ENCODE data around the gene NCMAP. TPM values are rescaled to one million over a fixed set of nuclear protein-coding genes. Genes with fewer than 3 reads are reported as not detected.

NCMAP gene
- total and polyA plus RNA-seq, 2 experiments from 2014 or later: 0.17 to 0.23 TPM

GRCh38 chr1:24570265-24571125 is 14.6 kb downstream of the NCMAP start (continued):
- TF ChIP-seq ZNF462 (CRISPR knock-in tag; IDR thresholded peaks at IDR 0.05): no peak
- TF ChIP-seq ZNF331 (CRISPR knock-in tag; IDR thresholded peaks at IDR 0.05; ENCODE audit: low read depth): no peak
- TF ChIP-seq POLR2AphosphoS5 (IDR thresholded peaks at IDR 0.05; ENCODE audit: low read depth): no peak
- TF ChIP-seq EZH2phosphoT487 (IDR thresholded peaks at IDR 0.05; ENCODE audit: unreplicated experiment): no peak
- TF ChIP-seq NANOG (IDR thresholded peaks at IDR 0.05; ENCODE audit: borderline replicate concordance): no peak
- no peak for TF ChIP-seq CREB1 (CRISPR knock-in tag; IDR thresholded peaks at IDR 0.05; ENCODE audit: low read depth)
- TF ChIP-seq STAT1 (IDR thresholded peaks at IDR 0.05; ENCODE audit: unreplicated experiment): no peak

GRCh38 chr1:24572301-24572700 is 16.4 kb downstream of the NCMAP start:
- H3K36me3 Mint-ChIP-seq (ENCODE audit: low read depth): no peaks in the 10 kb centered on the region
- H3K4me1 Mint-ChIP-seq: peaks cover 5% of the 10 kb centered on the region; the same call in 2 of the 3 replicates
- no peak overlapping the region for H3K4me2 ChIP-seq
- H3F3A ChIP-seq (replicated peaks; ENCODE audit: low read depth): no peaks in the 10 kb centered on the region
- no peaks in the 10 kb centered on the region for H3K27me3 Mint-ChIP-seq (ENCODE audit: insufficient read depth, low read depth, poor library complexity)
- no peak overlapping the region for H3K27ac Mint-ChIP-seq
- no peak overlapping the region for H3K4me3 Mint-ChIP-seq
- no peaks in the 10 kb centered on the region for H3K27me3 ChIP-seq (ENCODE audit: insufficient read depth)
- no peak overlapping the region for H3K27ac ChIP-seq (ENCODE audit: low read depth)
- H2AFZ ChIP-seq: no peak overlapping the region
- H3K36me3 ChIP-seq (ENCODE audit: insufficient read depth): no peaks in the 10 kb centered on the region
- no peak overlapping the region for H3K4me3 ChIP-seq
- DNase-seq (ENCODE audit: low spot score) (no peak), ATAC-seq (no peak)
- no peaks in the 10 kb centered on the region for H3K79me2 ChIP-seq (replicated peaks; ENCODE audit: insufficient read depth)
- H3K9me3 Mint-ChIP-seq: no peaks in the 10 kb centered on the region
- H4K20me1 ChIP-seq (replicated peaks; ENCODE audit: insufficient read depth): no peaks in the 10 kb centered on the region
- peaks cover 4% of the 10 kb centered on the region; the same call in 1 of the 2 replicates for H3K4me1 ChIP-seq (ENCODE audit: insufficient read depth)
- H3K9me2 ChIP-seq (ENCODE audit: insufficient read depth): no peaks in the 10 kb centered on the region
- TF ChIP-seq EZH2phosphoT487 (IDR thresholded peaks at IDR 0.05; ENCODE audit: unreplicated experiment) (no peak), JUNB (IDR thresholded peaks at IDR 0.05; ENCODE audit: unreplicated experiment) (no peak), ZNF462 (CRISPR knock-in tag; IDR thresholded peaks at IDR 0.05) (no peak)

Measured in GM23338 (cell line).